Tibial nerve (tissue), 4 donors: Measurements from ENCODE around the gene MAGI1. TPM values are rescaled to one million over a fixed set of nuclear protein-coding genes. Genes with fewer than 3 reads are reported as not detected.

Experiments used
- DNase-seq, 2 donors: peaks; one replicate each; pipeline ENCODE4 v3.0.0-alpha.2; 2019; ENCODE audit warnings: low spot score in 2 of 2
- H3K27ac ChIP-seq, 4 donors: fragments of 200-600 bp; sonication (generic) in 3 of 4; one replicate each; pipeline ENCODE4 v1.5.1; 2017 to 2019; ENCODE audit warnings: mild to moderate bottlenecking in 1 of 4
- H3K27me3 ChIP-seq, 2 donors: fragments of 200-600 bp; sonication (generic) in 1 of 2; one replicate each; pipeline versions ENCODE4 v1.5.1 to v1.6.0; 2017 to 2019
- H3K36me3 ChIP-seq, 3 donors: fragments of 200-600 bp; sonication (generic); one replicate each; pipeline ENCODE4 v1.5.1; 2018 to 2019
- H3K4me1 ChIP-seq, 4 donors: fragments of 200-600 bp; sonication (generic) in 3 of 4; one replicate each; pipeline ENCODE4 v1.5.1; 2017 to 2019
- H3K4me3 ChIP-seq, 4 donors: fragments of 200-600 bp; sonication (generic) in 3 of 4; one replicate each; pipeline ENCODE4 v1.5.1; 2017 to 2019; ENCODE audit warnings: mild to moderate bottlenecking in 1 of 4, moderate library complexity in 1 of 4
- H3K9me3 ChIP-seq, 4 donors: fragments of 200-600 bp; sonication (generic) in 3 of 4; one replicate each; pipeline ENCODE4 v1.5.1; 2017 to 2019
- CTCF ChIP-seq, 5 experiments: fragments of 200-600 bp in 3 of 5; fragments of 450-650 bp in 2 of 5; sonication (generic) in 3 of 5; IDR thresholded peaks; one replicate each; pipeline ENCODE4 v1.5.1; 2016 to 2019; ENCODE audit warnings: antibody characterized with exemption in 5 of 5, mild to moderate bottlenecking in 3 of 5, moderate library complexity in 2 of 5
- EP300 ChIP-seq, 2 donors: sonication (generic); formaldehyde crosslinking; IDR thresholded peaks; one replicate each; pipeline ENCODE4 v1.6.1; 2017; ENCODE audit warnings: antibody characterized with exemption in 2 of 2, mild to moderate bottlenecking in 1 of 2
- POLR2A ChIP-seq, 2 donors: fragments of 450-650 bp; IDR thresholded peaks; one replicate each; pipeline ENCODE4 v1.6.1; 2017; ENCODE audit warnings: antibody characterized with exemption in 2 of 2, mild to moderate bottlenecking in 2 of 2, moderate library complexity in 2 of 2
- WGBS, 2 donors: methylation state at CpG; one replicate each; pipeline ENCODE4 v1.1.5; 2018; 5-methylcytosine and 5-hydroxymethylcytosine counted together
- total RNA-seq, 4 donors: library from RNA; depleted of rRNA; stranded (reverse); fragments of >200 nt; gene quantifications; one replicate each; pipeline ENCODE4 v1.1.0, GENCODE V29; 2016

Gene MAGI1
- total RNA-seq, 4 donors from 2014 or later: 30.6 to 52.8 (median 36.1) TPM

GRCh38 chr3:65850261-65850660 is 188.5 kb downstream of the MAGI1 start:
- Histone ChIP-seq H3K27me3 (no peaks in the 10 kb centered on the region), H3K36me3 (no peaks in the 10 kb centered on the region), H3K9me3 (no peaks in the 10 kb centered on the region), H3K4me1 (peaks cover 0 to 6% (median 0%) of the 10 kb centered on the region in 4 donors), H3K27ac (no peak overlapping the region), H3K4me3 (no peak overlapping the region)
- WGBS, 2 donors: 78 to 85% methylated on average over 3 of the region's 3 CpGs
- no peak for DNase-seq
- TF ChIP-seq POLR2A (IDR thresholded peaks at IDR 0.05): no peak

GRCh38 chr3:65848024-65848423 is 190.7 kb downstream of the MAGI1 start:
- Histone ChIP-seq H3K27me3 (no peaks in the 10 kb centered on the region), H3K27ac (no peak overlapping the region), H3K4me1 (no peaks in the 10 kb centered on the region), H3K36me3 (no peaks in the 10 kb centered on the region), H3K9me3 (no peaks in the 10 kb centered on the region), H3K4me3 (no peak overlapping the region)
- TF ChIP-seq EP300 (IDR thresholded peaks at IDR 0.05) (no peak), CTCF (IDR thresholded peaks at IDR 0.05) (no peak), POLR2A (IDR thresholded peaks at IDR 0.05) (no peak)
- DNase-seq: no peak
- WGBS, 2 donors: 79 to 82% methylated on average over 7 of the region's 7 CpGs

GRCh38 chr3:65846936-65847335 is 191.8 kb downstream of the MAGI1 start:
- no peak for TF ChIP-seq CTCF (IDR thresholded peaks at IDR 0.05)
- no peak for TF ChIP-seq EP300 (IDR thresholded peaks at IDR 0.05)
- Histone ChIP-seq H3K36me3 (no peaks in the 10 kb centered on the region), H3K4me3 (no peak overlapping the region), H3K27ac (no peak overlapping the region), H3K4me1 (no peaks in the 10 kb centered on the region), H3K9me3 (no peaks in the 10 kb centered on the region), H3K27me3 (no peaks in the 10 kb centered on the region)
- 32 to 33% methylated on average over 1 of the region's 1 CpG for WGBS, 2 donors
- no peak for DNase-seq

- Histone ChIP-seq H3K4me1 (no peaks in the 10 kb centered on the region), H3K27ac (no peak overlapping the region), H3K27me3 (no peaks in the 10 kb centered on the region), H3K9me3 (no peaks in the 10 kb centered on the region), H3K4me3 (no peak overlapping the region), H3K36me3 (no peaks in the 10 kb centered on the region)
- DNase-seq: no peak
- 53 to 60% methylated on average over 2 of the region's 2 CpGs for WGBS, 2 donors
- no peak for TF ChIP-seq POLR2A (IDR thresholded peaks at IDR 0.05)
These were observed 194.3 kb downstream of the MAGI1 start for GRCh38 chr3:65844370-65844769.

GRCh38 chr3:65843732-65844131 is 195.0 kb downstream of the MAGI1 start:
- 93 to 96% methylated on average over 1 of the region's 1 CpG for WGBS, 2 donors
- no peaks in the 10 kb centered on the region for H3K36me3 ChIP-seq

GRCh38 chr3:65837604-65838003 is 201.1 kb downstream of the MAGI1 start:
- no peak for TF ChIP-seq CTCF (IDR thresholded peaks at IDR 0.05)
- TF ChIP-seq EP300 (IDR thresholded peaks at IDR 0.05): no peak
- no peak for TF ChIP-seq POLR2A (IDR thresholded peaks at IDR 0.05)
- 68 to 79% methylated on average over 4 of the region's 4 CpGs for WGBS, 2 donors

More at GRCh38 chr3:65843732-65844131, 195.0 kb downstream of the MAGI1 start:
- H3K27me3 ChIP-seq: no peaks in the 10 kb centered on the region
- H3K9me3 ChIP-seq: no peaks in the 10 kb centered on the region
- DNase-seq: no peak
- H3K27ac ChIP-seq: no peak overlapping the region
- H3K4me3 ChIP-seq: no peak overlapping the region
- no peaks in the 10 kb centered on the region for H3K4me1 ChIP-seq
- no peak for TF ChIP-seq CTCF (IDR thresholded peaks at IDR 0.05)
- TF ChIP-seq EP300 (IDR thresholded peaks at IDR 0.05): no peak
- TF ChIP-seq POLR2A (IDR thresholded peaks at IDR 0.05): no peak

More at GRCh38 chr3:65837604-65838003, 201.1 kb downstream of the MAGI1 start:
- Histone ChIP-seq H3K4me1 (no peaks in the 10 kb centered on the region), H3K4me3 (no peak overlapping the region), H3K27me3 (no peaks in the 10 kb centered on the region), H3K9me3 (no peaks in the 10 kb centered on the region), H3K36me3 (no peaks in the 10 kb centered on the region), H3K27ac (no peak overlapping the region)
- DNase-seq: no peak
